Erythroblast (primary cell): ENCODE measurements around the gene SMARCD3.

Experiments used
- GATA1 ChIP-seq: IDR thresholded peaks from 2 replicates; pipeline ENCODE4 v1.6.1; 2011; ENCODE audit warnings: low read depth, mild to moderate bottlenecking, control low read depth, low read length, moderate library complexity
- POLR2A ChIP-seq: IDR thresholded peaks from 2 replicates; pipeline ENCODE4 v1.6.1; 2011; ENCODE audit warnings: mild to moderate bottlenecking, low read length

- TF ChIP-seq POLR2A (no peak), GATA1 (no peak)
These were observed 55.1 kb downstream of the SMARCD3 start for GRCh38 chr7:151193203-151193978.
